ENCODE data around the gene NOTCH3.

DNA sequence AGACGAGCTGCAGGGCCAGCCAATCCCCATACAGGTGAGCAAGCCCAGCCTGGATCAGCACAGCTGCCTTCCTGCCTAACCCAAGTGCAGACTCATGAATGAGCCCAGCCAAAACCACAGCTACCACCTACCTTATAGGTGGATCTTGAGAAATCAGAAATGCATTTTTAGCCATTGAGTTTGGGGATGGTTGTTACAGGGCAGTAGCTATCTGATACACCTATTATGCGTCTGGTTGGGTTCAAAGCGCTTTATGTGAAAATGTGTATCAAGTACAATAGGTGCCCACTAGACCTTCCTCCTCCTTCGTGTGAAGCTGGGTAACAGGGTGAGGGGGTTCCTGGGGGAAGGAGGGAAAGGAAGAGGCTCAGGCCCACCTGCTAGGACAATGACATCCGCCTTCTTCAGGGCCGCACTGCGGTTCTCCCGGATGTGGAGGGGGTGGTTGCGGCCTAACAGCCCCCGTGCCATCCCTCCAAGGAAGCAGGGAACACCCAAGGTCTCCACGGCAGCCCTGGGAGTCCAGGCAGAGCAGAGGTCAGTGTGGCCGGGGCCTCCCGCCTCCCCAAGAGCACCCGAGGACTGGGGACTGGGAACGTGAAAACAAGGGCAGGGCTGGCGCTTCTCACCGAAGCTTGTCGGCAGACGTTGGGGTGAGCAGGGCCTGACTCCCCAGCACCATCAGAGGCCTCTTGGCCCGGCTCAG is 81.9 kb downstream of the NOTCH3 start:
- TF ChIP-seq CTCF (conservative IDR thresholded peaks at IDR 0.05; ENCODE audit: low read depth, low read length) (no peak), EZH2 (IDR thresholded peaks at IDR 0.05; ENCODE audit: low read length, unreplicated experiment) (no peak), EZH2phosphoT487 (IDR thresholded peaks at IDR 0.05; ENCODE audit: borderline replicate concordance, low read length) (no peak)

Measured in PC-3 (cell line).